Pancreas (tissue), 10 donors: ENCODE measurements around the gene TRPV5. TPM values are rescaled to one million over a fixed set of nuclear protein-coding genes. Genes with fewer than 3 reads are reported as not detected.

ENCODE experiments used
- ATAC-seq, 4 donors: fragments of 200-7000 bp; cut with Tn5 transposase; one replicate each; pipeline versions ENCODE4 v1.8.0 to v1.9.1; 2020; ENCODE audit warnings: mild to moderate bottlenecking in 4 of 4, moderate library complexity in 4 of 4
- DNase-seq, 6 donors: peaks; one replicate each; pipeline ENCODE4 v3.0.0-alpha.2; 2020
- FAIRE-seq: peaks from 2 replicates; lab custom pipeline; 2012; peaks lifted over from hg19 to GRCh38; lab: Jason Lieb, UNC
- H3K27ac ChIP-seq, 4 donors: fragments of 200-600 bp; sonication (generic); 1 replicate in 3 of 4; 2 replicates in 1 of 4; pipeline versions ENCODE4 v1.5.0 to v1.8.0; 2020
- H3K27me3 ChIP-seq, 4 donors: fragments of 200-600 bp; one replicate each; pipeline ENCODE4 v1.8.0; 2021
- H3K36me3 ChIP-seq, 3 donors: fragments of 200-600 bp; sonication (generic) in 1 of 3; one replicate each; pipeline versions ENCODE4 v1.5.0 to v1.8.0; 2020 to 2021
- H3K4me1 ChIP-seq, 3 donors: fragments of 200-600 bp; one replicate each; pipeline ENCODE4 v1.8.0; 2021
- H3K4me3 ChIP-seq, 4 donors: fragments of 200-600 bp; sonication (generic) in 2 of 4; one replicate each; pipeline versions ENCODE4 v1.5.0 to v1.8.0; 2020 to 2021
- H3K9me3 ChIP-seq, 4 donors: fragments of 200-600 bp; one replicate each; pipeline ENCODE4 v1.8.0; 2021
- CTCF ChIP-seq, 4 donors: fragments of 200-600 bp; sonication (generic) in 3 of 4; IDR thresholded peaks; one replicate each; pipeline versions ENCODE4 v1.5.0 to v1.8.0; 2021; ENCODE audit warnings: antibody characterized with exemption in 4 of 4
- WGBS, 2 donors: extraction: QIAGEN DNeasy Blood & Tissue Kit; methylation state at CpG; one replicate each; pipeline ENCODE4 v1.1.7; 2013; 5-methylcytosine and 5-hydroxymethylcytosine counted together
- intact Hi-C, 3 donors: fragments of 100-400 bp; cut with DNase I; formaldehyde crosslinking; loops; one replicate each; pipeline versions ENCODE4 v1.11.1 to v1.14.2; 2022
- polyA plus RNA-seq, 2 donors: library from polyadenylated mRNA; stranded (reverse); fragments of 200-250 nt; gene quantifications; one replicate each; pipeline ENCODE4 v1.2.3, GENCODE V29; 2013
- total RNA-seq, 6 donors: library from RNA; stranded (reverse); fragmentation: NEBNext Ultra II Directional in 4 of 6; extraction: Animal tissue kit (Norgen Biotek cat#: 25700) in 4 of 6; gene quantifications; one replicate each; pipeline versions ENCODE4 v1.2.1 to v1.2.4, GENCODE V29; 2021 to 2023
- donor health status: healthy with polysubstance abuse.
- donor health status: DM: no; HTN: no; CAD: no; lungs with moderate emphysema.
- donor health status: DM: no; HTN: no; CAD: no.
- donor health status: control.
- donor health status: control.
- donor health status: Bipolar disorder and iron deficiency.
- donor health status: DM: yes; HTN: yes; CAD: no.
- donor health status: DM: no; HTN: no; CAD: no.
- donor health status: DM: no; HTN: no; CAD: no.
- donor health status: DM: yes; HTN: yes; CAD: no.

The TRPV5 gene
- total and polyA plus RNA-seq, 8 donors, result 0.06 to 0.08 TPM; not detected in 6

GRCh38 chr7:142892951-142893350 lies 40.6 kb downstream of the TRPV5 start:
- H3K27ac ChIP-seq, result no peak overlapping the region
- no peaks in the 10 kb centered on the region for H3K9me3 ChIP-seq
- intact Hi-C loops, result no loop called here
- TF ChIP-seq CTCF (IDR thresholded peaks at IDR 0.05), result no peak
- H3K4me1 ChIP-seq, result no peaks in the 10 kb centered on the region
- H3K27me3 ChIP-seq, result no peaks in the 10 kb centered on the region
- ATAC-seq (no peak), FAIRE-seq (no peak), DNase-seq (no peak)
- 76 to 81% methylated on average over 5 of the region's 5 CpGs for WGBS, 2 donors
- H3K4me3 ChIP-seq, result no peak overlapping the region
- H3K36me3 ChIP-seq, result no peaks in the 10 kb centered on the region

DNA sequence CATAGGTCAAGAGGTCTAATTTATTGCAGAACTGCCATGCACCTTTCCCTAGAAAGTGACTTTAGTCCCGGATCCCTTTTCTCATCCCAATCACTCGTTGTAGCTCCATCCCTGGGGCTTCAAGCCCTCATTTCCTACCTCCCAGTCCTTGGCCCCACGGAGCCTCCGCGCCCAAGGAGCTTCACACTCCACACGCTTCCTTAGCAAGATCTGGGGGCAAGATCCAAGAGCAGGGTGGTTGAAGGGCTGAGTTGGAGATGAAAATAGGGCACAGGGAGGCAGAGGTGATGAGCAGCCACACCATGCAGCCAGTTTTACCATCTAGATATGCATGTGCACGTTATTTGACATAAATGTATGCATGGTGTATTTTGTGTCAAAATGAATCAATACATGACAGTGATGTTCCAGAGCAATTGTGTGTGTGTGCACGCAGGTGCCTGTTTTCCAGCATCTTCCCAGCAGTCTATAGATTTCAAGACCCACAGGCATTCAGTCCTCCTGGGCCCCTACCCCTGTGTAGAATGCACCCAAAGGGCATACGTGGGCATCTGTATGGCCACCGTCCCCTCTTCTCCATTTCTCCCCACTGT lies 42.0 kb downstream of the TRPV5 start:
- Histone ChIP-seq H3K9me3 (no peaks in the 10 kb centered on the region), H3K4me3 (no peak overlapping the region), H3K27me3 (no peaks in the 10 kb centered on the region), H3K27ac (no peak overlapping the region), H3K4me1 (no peaks in the 10 kb centered on the region), H3K36me3 (no peaks in the 10 kb centered on the region)
- TF ChIP-seq CTCF (IDR thresholded peaks at IDR 0.05), result no peak
- intact Hi-C loops, result no loop called here
- WGBS, 2 donors, result 74 to 76% methylated on average over 10 of the region's 10 CpGs
- no peak for FAIRE-seq
- no peak for DNase-seq
- no peak for ATAC-seq

DNA sequence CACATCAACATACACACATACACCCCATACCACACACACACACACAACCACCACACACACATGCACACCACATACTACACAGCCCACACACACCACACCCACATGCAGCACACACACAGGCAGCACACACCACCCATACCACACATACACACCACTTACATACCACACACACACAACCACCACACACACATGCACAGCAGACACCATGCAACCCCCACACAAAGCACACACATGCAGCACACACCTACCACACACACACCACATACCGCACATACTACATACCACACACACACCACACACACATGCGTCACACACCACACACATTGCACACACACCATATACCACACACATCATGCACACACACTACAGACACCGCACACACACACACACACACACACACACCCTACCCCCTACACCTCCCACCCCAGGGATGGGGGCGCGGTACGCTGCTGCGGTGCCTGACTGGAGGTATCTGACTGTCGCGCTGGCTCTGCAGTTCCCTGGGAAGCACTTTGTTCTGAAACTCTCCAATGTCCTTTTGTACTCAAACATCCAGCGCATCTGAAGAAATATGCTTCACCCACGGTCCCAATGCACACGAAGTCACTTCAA lies 42.6 kb downstream of the TRPV5 start:
- ATAC-seq (no peak), FAIRE-seq (no peak), DNase-seq (no peak)
- no peak overlapping the region for H3K27ac ChIP-seq
- no peaks in the 10 kb centered on the region for H3K36me3 ChIP-seq
- no peak for TF ChIP-seq CTCF (IDR thresholded peaks at IDR 0.05)
- WGBS, 2 donors, result 78 to 80% methylated on average over 12 of the region's 12 CpGs
- no peak overlapping the region for H3K4me3 ChIP-seq
- no peaks in the 10 kb centered on the region for H3K27me3 ChIP-seq
- intact Hi-C loops, result no loop called here
- no peaks in the 10 kb centered on the region for H3K9me3 ChIP-seq
- no peaks in the 10 kb centered on the region for H3K4me1 ChIP-seq

DNA sequence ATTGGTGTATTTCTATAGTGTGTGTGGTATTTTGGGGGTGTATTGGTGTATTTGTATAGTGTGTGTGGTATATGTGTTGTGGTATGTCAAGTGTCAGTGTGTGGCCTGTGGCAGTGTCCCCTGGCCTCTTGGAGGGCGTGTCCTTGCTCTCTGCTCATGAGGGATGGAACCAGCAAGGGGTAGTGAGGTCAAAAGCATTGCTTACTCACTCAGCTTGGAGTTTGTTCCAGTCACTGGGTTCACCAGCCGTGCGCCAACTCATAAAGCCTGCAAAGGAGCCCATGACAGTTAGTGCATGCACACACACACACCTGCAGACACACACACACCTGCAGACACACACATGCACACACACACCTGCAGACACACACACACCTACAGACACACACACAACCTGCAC lies 43.7 kb downstream of the TRPV5 start:
- TF ChIP-seq CTCF (IDR thresholded peaks at IDR 0.05), result no peak
- H3K4me3 ChIP-seq, result no peak overlapping the region
- H3K4me1 ChIP-seq, result no peaks in the 10 kb centered on the region
- FAIRE-seq (no peak), DNase-seq (no peak), ATAC-seq (no peak)
- intact Hi-C loops, result no loop called here
- H3K36me3 ChIP-seq, result no peaks in the 10 kb centered on the region
- no peak overlapping the region for H3K27ac ChIP-seq
- no peaks in the 10 kb centered on the region for H3K27me3 ChIP-seq
- 66 to 73% methylated on average over 3 of the region's 3 CpGs for WGBS, 2 donors
- H3K9me3 ChIP-seq, result no peaks in the 10 kb centered on the region

DNA sequence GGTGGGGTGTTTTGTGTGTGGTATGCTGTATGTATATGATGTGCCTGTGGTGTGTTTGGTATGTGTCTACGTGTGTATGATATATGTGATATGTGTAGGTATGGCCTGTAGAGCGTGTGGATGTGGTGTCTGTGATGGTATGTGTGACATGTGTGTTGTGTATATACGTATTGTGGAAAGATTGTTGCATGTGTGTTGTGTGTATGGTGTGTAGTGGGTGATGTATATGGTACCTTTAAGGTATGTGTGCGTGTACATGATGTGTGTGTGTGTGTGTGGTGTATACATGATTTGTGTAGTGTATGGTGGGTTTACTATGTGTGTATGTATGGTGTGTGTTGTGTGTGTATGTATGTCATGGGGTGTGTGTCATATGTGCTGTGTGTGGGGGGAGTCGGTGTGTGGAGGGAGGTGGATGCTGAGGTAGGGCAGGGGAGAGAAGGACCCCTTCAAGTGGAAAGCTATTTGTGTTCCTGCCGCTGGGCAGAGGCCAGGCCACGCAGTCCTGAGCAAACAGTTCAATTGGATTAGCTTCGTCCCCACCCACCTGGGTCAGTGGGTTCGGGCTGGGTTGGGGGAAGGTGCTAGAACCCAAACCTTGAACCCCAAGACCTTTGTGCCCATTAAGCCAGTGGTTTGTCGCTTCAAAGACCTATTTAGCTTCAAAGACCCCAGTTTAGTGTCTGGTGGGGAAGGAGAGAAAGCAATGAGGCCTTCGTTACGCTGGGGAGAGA lies 46.1 kb downstream of the TRPV5 start:
- TF ChIP-seq CTCF (IDR thresholded peaks at IDR 0.05), result no peak
- Histone ChIP-seq H3K9me3 (no peaks in the 10 kb centered on the region), H3K4me3 (no peak overlapping the region), H3K27ac (no peak overlapping the region), H3K27me3 (no peaks in the 10 kb centered on the region), H3K4me1 (no peaks in the 10 kb centered on the region), H3K36me3 (no peaks in the 10 kb centered on the region)
- FAIRE-seq (no peak), ATAC-seq (no peak), DNase-seq (no peak)
- intact Hi-C loops, result no loop called here
- WGBS, 2 donors, result 83 to 84% methylated on average over 12 of the region's 12 CpGs
